Prostate gland (tissue), 2 donors: ENCODE results near the gene S100A9. TPM values are rescaled to one million over a fixed set of nuclear protein-coding genes. Genes with fewer than 3 reads are reported as not detected.
A peak's percentile ranks its signal among the peaks of the same experiment; 100 is the strongest.
"Not testable (repeated sequence)": the region's sequence is repeated elsewhere in the genome, so short reads cannot be mapped to it uniquely, and the experiment has no call there.

ENCODE experiments used
- DNase-seq: peaks from one replicate; pipeline ENCODE4 v3.0.0-alpha.2; 2019; ENCODE audit warnings: low spot score
- H3K27ac ChIP-seq, 2 donors: fragments of 200-600 bp; sonication (generic); 2 replicates each; pipeline ENCODE4 v1.5.1; 2017 to 2019
- H3K27me3 ChIP-seq: fragments of 200-600 bp; sonication (generic); replicated peaks from 2 replicates; pipeline ENCODE4 v1.5.1; 2019; ENCODE audit not compliant: insufficient read depth
- H3K36me3 ChIP-seq, 2 donors: fragments of 200-600 bp; sonication (generic); 1 replicate in 1 of 2; 2 replicates in 1 of 2; pipeline versions ENCODE4 v1.5.1 to v1.8.1; 2017 to 2019
- H3K4me1 ChIP-seq: fragments of 200-600 bp; sonication (generic); replicated peaks from 2 replicates; pipeline ENCODE4 v1.5.1; 2019
- H3K4me3 ChIP-seq, 2 donors: fragments of 200-600 bp; sonication (generic); 2 replicates each; pipeline ENCODE4 v1.5.1; 2017 to 2019
- H3K9me3 ChIP-seq: fragments of 200-600 bp; sonication (generic); 2 replicates; pipeline ENCODE4 v1.5.1; 2017
- CTCF ChIP-seq, 4 experiments: fragments of 200-600 bp in 2 of 4; fragments of 450-650 bp in 2 of 4; sonication (generic) in 2 of 4; IDR thresholded peaks; 1 replicate in 3 of 4; 2 replicates in 1 of 4; pipeline ENCODE4 v1.5.1; 2016 to 2019; ENCODE audit warnings: antibody characterized with exemption in 4 of 4, mild to moderate bottlenecking in 2 of 4, moderate library complexity in 2 of 4
- POLR2A ChIP-seq: fragments of 450-650 bp; IDR thresholded peaks from one replicate; pipeline ENCODE4 v1.6.1; 2016; ENCODE audit warnings: antibody characterized with exemption, mild to moderate bottlenecking
- POLR2AphosphoS5 ChIP-seq: sonication (generic); formaldehyde crosslinking; IDR thresholded peaks from one replicate; pipeline ENCODE4 v1.6.1; 2017; ENCODE audit warnings: antibody characterized with exemption
- WGBS: methylation state at CpG from one replicate; pipeline ENCODE4 v1.1.5; 2018; 5-methylcytosine and 5-hydroxymethylcytosine counted together
- intact Hi-C: fragments of 100-400 bp; cut with DNase I; formaldehyde crosslinking; loops from one replicate; pipeline ENCODE4 v1.14.2; 2022
- total RNA-seq, 2 donors: library from RNA; depleted of rRNA; stranded (reverse); fragments of >200 nt; gene quantifications; one replicate each; pipeline ENCODE4 v1.1.0, GENCODE V29; 2016

S100A9 gene
- total RNA-seq, 2 donors from 2014 or later, result 25.6 to 45.2 TPM

DNA sequence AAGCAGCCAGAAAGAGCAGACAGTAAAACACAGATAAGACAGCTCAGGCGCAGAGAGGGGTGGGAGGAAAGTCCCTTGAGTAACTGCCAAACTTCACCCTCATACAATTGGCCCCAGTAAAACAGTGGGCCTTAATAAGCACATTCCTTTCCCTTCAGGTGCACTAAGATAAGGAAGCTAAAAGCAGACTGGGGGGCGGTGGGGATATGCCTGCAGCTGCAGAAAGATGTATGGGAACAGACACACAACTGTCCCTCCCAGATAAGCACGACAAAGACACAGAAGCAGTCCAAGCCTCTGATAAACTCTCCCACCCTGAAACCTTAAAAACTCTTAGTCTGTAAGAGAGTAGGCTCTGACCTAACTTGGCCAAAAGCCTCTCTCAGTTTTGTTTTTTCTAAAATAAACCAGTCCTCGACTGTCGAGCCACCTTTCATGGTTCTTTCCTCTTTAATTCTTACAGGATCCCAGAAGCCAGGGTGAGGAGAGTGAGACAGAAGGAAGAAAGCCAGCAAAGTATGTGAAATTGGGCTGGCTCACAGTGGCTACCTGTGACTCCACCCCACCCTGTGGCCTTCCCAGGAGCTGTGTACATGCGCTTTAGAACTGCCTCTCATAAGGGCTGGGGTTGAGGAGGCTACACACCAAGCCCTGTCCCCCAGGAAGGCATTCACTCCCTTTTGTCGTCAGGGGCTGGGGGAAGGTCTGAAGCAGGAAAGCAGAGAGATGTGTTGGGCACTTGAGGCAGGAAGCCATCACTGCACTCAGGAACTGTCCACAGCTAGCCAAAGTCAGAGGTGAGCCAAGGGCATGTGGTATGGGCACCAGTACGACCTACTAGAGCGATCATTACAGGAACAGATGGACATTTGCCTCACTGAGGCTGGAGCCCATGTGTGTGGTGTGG lies 13.6 kb upstream of the S100A9 start:
- Histone ChIP-seq H3K36me3 (no peaks in the 10 kb centered on the region), H3K4me1 (no peaks in the 10 kb centered on the region), H3K27me3 (no peaks in the 10 kb centered on the region), H3K9me3 (no peaks in the 10 kb centered on the region), H3K4me3 (no peak overlapping the region), H3K27ac (no peak overlapping the region)
- peak; percentile 2 for DNase-seq
- WGBS, result 41% methylated on average over 9 of the region's 9 CpGs
- intact Hi-C loops, result no loop called here
- TF ChIP-seq POLR2AphosphoS5 (no peak), CTCF (IDR thresholded peaks at IDR 0.05) (no peak), POLR2A (no peak)

DNA sequence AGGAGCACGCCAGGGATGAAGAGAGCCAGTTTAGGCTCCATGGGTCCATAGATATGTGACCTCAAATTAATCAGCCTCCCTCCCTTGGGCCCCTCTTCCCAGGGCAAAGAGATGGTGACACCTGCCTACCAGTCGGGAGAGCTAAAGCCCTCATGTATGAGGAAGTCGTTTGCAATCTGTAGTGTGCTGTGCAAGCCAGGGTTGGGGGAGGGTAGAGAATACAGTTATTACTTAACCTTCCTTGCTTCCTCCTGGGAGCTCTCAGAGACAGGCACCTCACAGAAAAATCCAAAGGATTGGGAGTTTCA lies 13.0 kb upstream of the S100A9 start:
- Histone ChIP-seq H3K4me1 (no peaks in the 10 kb centered on the region), H3K27ac (no peak overlapping the region), H3K9me3 (no peaks in the 10 kb centered on the region), H3K27me3 (no peaks in the 10 kb centered on the region), H3K4me3 (no peak overlapping the region), H3K36me3 (no peaks in the 10 kb centered on the region)
- 53% methylated on average over 3 of the region's 3 CpGs for WGBS
- TF ChIP-seq POLR2AphosphoS5 (no peak), POLR2A (no peak)
- peak; percentile 1 for DNase-seq
- intact Hi-C loops, result no loop called here

DNA sequence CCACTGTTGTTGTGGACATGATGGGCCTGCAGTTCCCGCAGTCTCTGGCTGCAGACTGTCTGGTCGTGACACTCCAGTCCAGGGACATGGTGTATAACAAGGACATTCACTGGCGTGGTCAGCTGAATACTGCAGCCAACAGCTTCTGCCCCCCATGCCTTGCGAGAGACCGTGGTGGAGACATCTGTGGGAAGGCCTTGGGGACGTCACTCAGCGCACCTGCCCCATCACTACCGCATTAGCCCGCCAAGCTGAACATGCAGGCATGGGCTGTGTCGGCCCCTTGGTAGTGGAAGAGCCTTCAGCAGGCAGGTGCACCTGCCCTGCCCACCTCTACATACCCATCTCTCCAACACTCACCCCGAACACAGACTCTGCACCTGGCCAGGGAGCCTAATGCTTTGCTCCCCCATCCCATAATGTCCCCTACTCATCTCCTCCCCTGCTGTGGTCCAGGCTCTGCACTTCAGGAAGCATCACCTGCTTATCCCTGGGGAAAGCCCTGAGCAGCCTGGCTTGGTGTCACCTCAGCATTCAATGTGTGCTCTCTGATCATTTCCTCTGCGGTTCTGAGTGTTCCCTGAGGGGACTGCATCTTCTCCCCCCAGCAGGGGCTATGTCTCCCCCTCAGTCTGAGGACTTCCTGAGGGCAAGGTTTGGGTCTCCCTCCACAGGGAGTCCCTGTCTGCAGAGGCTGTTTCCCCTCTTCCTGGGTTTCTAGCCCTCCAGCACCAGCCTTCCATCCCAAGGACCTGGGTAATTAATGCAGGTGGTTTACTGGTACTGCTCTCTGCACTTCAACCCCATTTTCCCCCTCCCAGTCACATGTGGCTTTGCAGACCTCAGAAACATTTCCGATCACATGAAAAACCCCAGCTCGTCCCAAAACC lies 12.2 kb upstream of the S100A9 start:
- H3K4me1 ChIP-seq, result no peaks in the 10 kb centered on the region
- H3K27ac ChIP-seq, result no peak overlapping the region
- H3K36me3 ChIP-seq, result no peaks in the 10 kb centered on the region
- H3K4me3 ChIP-seq, result no peak overlapping the region
- DNase-seq, result peak; percentile 1
- no peaks in the 10 kb centered on the region for H3K27me3 ChIP-seq
- intact Hi-C loops, result no loop called here
- WGBS, result 90% methylated on average over 14 of the region's 14 CpGs
- no peaks in the 10 kb centered on the region for H3K9me3 ChIP-seq
- TF ChIP-seq POLR2A, result no peak
- TF ChIP-seq CTCF (IDR thresholded peaks at IDR 0.05), result no peak
- TF ChIP-seq POLR2AphosphoS5, result no peak

DNA sequence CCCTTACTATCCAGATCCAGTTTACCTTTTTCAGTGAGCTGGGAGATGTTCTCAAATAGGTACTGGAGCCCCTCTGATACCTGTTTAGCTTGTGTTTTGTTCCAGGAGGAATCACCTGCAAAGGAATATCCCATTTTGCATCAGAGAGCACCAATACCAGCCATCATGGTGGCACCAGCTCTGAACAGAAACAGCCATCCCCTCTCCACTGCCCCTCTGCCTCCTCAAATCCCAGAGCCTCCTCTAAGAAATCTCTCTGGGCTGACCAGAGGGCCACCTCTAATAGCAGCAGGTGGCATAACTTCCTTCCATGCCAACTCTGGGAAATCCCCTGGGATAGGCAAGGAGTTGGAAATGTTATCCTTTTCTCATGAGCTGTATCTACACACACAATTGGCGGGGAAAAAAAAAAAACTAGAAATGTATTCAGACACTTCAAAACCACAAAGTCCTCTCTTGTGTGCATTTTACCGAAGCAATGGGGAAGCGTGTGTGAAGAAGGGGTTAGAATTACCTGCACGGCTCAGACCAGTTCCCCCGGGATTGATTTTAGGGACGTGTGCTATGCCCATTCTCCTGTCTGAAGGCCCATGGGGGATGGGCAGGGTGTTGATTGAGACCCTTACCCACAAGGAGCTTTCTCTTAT lies 11.5 kb upstream of the S100A9 start:
- no peaks in the 10 kb centered on the region for H3K36me3 ChIP-seq
- no peaks in the 10 kb centered on the region for H3K27me3 ChIP-seq
- WGBS, result 31% methylated on average over 6 of the region's 6 CpGs
- intact Hi-C loops, result no loop called here
- TF ChIP-seq CTCF (IDR thresholded peaks at IDR 0.05) (no peak), POLR2AphosphoS5 (no peak), POLR2A (no peak)
- H3K9me3 ChIP-seq, result no peaks in the 10 kb centered on the region
- H3K27ac ChIP-seq, result no peak overlapping the region
- DNase-seq, result no peak
- no peak overlapping the region for H3K4me3 ChIP-seq
- H3K4me1 ChIP-seq, result no peaks in the 10 kb centered on the region

- WGBS, result 78% methylated on average over 14 of the region's 14 CpGs
These were observed 10.6 kb upstream of the S100A9 start for GRCh38 chr1:153347049-153347448.

More at GRCh38 chr1:153347049-153347448, 10.6 kb upstream of the S100A9 start:
- H3K36me3 ChIP-seq, H3K4me1 ChIP-seq, intact Hi-C loops, H3K9me3 ChIP-seq, DNase-seq, H3K27me3 ChIP-seq, H3K4me3 ChIP-seq, H3K27ac ChIP-seq: not testable (repeated sequence)
